ENCODE results near the gene STARD8. TPM values are rescaled to one million over a fixed set of nuclear protein-coding genes. Genes with fewer than 3 reads are reported as not detected.
A peak's percentile ranks its signal among the peaks of the same experiment; 100 is the strongest.
"Not testable (repeated sequence)": the region's sequence is repeated elsewhere in the genome, so short reads cannot be mapped to it uniquely, and the experiment has no call there.

Gene STARD8, protein sequence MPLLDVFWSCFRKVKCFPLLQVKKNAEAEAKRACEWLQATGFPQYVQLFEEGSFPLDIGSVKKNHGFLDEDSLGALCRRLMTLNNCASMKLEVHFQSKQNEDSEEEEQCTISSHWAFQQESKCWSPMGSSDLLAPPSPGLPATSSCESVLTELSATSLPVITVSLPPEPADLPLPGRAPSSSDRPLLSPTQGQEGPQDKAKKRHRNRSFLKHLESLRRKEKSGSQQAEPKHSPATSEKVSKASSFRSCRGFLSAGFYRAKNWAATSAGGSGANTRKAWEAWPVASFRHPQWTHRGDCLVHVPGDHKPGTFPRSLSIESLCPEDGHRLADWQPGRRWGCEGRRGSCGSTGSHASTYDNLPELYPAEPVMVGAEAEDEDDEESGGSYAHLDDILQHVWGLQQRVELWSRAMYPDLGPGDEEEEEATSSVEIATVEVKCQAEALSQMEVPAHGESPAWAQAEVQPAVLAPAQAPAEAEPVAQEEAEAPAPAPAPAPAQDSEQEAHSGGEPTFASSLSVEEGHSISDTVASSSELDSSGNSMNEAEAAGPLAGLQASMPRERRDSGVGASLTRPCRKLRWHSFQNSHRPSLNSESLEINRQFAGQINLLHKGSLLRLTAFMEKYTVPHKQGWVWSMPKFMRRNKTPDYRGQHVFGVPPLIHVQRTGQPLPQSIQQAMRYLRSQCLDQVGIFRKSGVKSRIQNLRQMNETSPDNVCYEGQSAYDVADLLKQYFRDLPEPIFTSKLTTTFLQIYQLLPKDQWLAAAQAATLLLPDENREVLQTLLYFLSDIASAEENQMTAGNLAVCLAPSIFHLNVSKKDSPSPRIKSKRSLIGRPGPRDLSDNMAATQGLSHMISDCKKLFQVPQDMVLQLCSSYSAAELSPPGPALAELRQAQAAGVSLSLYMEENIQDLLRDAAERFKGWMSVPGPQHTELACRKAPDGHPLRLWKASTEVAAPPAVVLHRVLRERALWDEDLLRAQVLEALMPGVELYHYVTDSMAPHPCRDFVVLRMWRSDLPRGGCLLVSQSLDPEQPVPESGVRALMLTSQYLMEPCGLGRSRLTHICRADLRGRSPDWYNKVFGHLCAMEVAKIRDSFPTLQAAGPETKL
- 16.1 TPM for total RNA-seq

DNA sequence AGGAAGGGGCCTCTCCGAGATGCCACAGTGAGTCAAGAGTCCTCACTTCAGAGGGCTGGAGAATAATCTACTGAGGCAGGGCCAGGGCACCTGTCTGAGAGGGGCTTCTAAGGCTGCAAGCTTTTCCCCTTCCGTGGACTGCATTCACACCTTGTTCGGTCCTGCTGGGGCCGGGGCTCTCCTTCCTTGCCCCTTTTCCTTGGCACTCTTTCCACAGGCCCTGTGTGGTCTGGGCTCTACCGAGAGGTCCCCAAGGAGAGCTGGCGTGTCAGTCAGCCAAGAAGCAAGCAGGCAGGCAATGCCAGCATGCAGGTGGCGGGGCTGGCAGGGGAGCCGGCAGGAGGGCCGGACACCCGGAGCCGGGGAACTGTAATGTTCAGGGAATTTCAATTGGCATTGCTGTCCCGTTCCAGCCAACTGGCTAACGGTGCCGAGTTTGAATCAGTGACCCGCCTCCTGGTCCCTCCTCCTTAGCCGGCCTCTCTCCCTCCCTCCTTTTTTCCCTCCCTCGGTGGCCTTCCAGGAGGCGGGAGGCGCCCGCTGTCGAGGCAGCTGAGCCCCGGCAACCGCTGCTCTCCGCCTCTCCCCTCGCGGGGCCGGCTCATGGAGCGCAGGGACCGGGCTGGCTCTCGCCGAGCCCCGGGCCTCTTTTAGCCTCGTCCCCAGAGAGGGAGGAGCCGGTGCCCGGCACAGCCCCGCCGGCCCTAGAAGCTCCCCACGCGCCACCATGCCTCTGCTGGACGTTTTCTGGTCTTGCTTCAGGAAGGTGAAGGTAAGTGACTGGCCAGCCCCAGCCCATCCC is at the start of gene STARD8:
Gene STARD8 (plus strand): TSS at position 511 of the 802 bp plus-strand sequence. CDS start 217 bp downstream, at position 728.
- peak; percentile 68 for DNase-seq

DNA sequence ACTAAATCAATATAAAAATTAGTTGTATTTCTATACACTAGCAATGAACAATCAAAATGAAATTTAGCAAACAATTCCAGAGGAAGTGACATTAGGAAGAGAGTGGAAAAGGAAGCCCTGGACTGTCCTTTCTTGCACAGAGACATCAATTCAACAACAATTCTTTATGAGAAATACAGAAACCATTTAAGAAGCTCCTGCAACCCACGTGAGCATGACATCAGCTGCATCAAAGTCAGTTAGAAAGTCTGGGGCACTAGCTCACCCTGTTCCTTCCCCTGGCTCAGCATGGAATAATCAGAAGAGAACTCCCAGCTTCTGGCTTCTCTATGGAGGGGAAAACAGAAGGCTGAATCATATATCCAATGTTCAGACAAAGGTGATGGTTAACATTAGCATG is 48.6 kb upstream of the STARD8 start:
- no peak for DNase-seq

DNA sequence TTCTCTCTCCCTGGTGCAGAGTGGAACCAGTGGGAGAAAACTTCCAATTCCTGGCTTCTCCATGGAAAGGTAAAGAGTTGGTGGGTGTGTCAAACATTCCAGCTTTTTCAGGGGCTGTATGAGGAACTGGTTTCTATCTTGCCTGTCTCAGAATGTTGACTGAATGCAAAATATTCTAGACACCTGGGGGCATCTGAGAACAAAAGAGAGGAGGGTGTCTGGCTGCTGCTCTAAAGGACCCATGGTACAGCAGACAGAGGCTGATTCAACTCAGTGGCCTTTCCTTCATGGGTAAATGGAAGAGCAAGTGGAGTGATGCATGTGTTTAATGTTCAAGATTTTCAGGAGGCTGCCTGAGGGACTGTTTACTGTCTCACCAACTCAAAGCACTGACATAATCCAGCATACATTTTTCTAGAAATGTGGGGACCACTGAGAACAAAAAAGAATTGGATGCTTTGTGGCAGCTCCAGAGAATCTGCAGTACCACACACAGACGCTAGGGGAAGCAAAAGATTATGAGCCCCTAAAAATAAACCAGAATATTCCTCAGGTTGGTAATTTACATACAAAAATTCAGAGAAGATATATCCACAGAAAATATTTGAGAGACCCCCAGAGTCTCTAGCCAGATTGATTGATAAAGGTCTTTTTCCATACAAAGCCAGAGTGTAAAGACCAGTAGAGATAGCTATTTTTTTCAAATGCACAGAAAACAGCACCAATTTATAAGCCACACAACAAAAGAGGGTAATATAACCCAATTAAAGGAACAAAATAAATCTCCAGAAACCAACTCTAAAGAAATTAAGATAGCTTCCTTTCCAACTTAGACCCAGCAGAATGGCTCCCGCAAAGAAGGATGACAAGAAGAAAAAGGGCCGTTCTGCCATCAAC is 48.0 kb upstream of the STARD8 start:
- peak; percentile 1 for DNase-seq

DNA sequence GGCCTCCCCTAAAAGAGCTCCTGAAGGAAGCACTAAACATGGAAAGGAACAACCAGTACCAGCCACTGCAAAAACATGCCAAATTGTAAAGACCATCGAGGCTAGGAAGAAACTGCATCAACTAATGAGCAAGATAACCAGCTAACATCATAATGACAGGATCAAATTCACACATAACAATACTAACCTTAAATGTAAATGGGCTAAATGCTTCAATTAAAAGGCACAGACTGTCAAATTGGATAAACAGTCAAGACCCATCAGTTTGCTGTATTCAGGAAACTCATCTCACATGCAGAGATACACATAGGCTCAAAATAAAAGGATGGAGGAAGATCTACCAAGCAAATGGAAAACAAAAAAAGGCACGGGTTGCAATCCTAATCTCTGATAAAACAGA is 43.2 kb upstream of the STARD8 start:
- DNase-seq = not testable (repeated sequence)

DNA sequence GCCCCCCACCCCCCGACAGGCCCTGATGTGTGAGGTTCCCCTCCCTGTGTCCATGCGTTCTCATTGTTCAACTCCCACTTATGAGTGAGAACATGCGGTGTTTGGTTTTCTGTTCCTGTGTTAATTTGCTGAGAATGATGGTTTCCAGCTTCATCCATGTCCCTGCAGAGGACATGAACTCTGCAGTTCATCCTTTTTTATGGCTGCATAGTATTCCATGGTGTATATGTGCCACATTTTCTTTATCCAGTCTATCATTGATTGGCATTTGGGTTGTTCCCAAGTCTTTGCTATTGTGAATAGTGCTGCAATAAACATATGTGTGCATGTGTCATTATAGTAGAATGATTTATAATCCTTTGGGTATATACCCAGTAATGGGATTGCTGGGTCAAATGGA is 32.7 kb upstream of the STARD8 start:
- not testable (repeated sequence) for DNase-seq

DNA sequence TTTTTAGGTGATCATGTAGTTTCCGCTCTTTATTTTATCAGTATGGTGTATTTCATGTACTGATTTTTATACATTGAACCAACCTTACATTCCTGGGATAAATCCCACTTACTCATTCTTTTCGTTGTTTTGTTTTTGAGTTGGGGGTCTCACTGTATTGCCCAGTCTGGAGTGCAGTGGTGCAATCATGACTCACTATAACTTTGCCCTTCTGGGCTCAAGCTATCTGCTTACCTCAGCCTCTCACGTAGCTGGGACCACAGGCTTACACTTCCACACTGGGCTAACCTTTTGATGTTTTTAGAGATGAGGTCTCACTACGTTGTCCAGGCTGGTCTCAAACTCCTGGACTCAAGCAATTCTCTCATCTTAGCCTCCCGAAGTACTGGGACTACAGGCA is 19.5 kb upstream of the STARD8 start:
- DNase-seq = no peak

DNA sequence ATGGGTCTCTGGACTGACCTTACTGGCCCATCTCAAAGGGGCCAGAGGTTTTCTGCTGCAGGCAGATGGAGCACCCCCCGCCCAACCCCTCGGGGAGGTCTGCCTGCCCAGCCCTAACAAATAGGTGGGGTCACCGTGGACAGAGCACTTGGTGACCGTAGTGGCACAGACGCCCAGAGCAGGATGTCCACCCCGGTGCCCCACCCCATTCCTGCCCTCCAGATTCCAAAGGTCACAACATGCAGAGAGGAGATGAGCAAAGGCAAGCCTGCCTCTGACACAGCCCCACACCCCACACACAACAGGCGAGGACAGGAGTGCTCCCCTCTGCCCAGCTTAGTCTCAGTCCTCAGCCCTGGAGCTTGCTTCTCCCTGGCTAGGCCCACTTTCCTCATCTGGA is 17.5 kb upstream of the STARD8 start:
- not testable (repeated sequence) for DNase-seq

DNA sequence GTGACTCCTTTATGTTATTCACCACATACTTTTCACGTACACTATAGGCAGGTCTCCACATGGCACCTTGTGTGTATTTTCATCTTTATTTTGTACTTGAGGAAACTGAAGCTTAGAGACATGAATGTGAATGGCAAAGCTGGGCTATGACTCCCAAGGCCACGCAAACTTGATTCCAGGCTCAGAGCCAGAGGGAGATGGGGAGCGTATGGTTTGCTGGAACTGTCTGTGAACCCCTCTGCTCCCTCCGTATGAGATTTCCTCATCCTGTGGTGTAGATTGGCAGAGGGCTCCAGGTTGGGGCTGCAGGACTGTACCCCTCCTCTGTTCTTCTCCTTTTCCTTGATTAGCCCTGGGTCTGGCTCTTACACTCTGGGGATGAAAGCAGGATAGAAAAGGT is 16.1 kb upstream of the STARD8 start:
- DNase-seq = no peak

DNA sequence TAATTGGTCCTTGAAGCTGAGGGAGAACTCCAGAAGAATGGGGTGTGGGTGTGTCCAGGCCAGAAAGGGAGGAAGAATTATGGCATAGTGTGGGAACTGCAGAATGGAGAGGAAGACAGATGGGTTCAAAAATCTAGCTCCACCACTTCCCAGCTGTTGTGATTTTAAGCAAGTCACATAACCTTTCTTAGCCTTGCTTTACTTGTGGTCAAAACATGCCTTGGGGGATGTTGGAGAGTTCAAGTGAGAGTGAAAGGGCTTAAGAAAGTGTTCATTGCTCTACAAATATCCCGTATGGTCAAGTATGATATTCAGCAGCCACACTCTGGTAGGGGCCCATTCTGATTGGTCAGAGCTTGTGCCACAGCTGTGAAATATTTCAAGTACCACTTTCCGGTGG is 15.0 kb upstream of the STARD8 start:
- DNase-seq = no peak

DNA sequence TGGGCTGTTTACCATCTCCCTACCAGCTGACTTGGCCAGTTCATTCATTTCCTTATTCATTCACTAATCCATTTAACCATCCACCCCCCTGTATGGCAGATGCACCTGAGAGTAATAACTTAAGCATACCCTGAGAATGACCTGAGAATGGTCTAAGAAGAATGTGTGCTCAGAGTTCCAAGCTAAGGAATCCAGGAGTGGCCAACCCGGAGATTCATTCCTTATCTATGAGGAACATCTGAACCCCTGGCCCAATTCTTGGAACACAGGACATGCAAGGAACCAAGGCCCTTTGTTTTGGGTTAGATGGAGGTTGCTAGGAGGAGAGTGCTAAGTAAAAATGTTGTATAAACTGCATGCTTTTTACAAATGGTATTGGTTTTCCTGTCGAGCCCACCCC is 13.5 kb upstream of the STARD8 start:
- DNase-seq = no peak

DNA sequence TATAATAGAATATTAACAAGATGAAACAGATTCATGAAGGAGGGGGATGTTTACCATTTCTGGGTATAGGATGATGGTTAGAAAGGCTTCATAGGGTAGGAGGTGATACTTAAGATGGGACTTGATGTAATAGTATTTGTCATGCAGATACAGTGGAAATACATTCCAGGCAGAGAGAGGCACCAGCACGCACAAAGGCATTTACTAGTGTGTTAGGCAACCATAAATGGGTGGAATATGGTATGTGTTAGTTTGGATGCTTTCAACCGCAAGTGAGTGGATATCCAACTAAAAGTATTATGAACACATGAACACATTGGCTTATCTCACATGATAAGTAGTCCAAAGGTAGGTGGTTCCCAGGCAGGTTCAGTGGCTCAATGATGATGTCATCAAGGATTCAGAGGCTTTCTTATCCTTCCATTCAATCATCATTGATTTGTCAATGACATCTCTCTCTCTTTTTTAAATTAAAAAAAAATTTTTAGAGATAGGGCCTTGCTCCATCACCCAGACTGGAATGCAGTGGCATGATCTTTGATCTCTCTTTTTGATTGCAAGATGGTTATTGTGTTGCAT is 12.7 kb upstream of the STARD8 start:
- DNase-seq = no peak

DNA sequence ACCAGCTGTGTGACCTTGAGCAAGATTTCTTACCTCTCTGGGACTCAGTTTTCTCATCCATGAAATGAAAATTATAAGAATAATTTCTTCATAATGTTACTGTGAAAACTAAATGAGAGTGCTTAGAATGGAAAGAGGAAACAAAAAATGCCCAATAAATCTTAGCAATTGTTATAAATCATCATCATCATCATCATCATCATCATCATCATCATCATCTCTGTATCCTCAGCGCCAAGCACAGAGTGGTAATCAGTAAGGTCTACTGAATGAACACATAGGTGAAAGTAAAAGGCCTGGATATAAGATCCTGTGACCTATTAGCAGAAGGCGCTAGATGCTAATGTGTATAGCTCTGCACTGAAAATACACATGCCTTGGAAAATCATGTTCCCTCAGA is 6.8 kb upstream of the STARD8 start:
- no peak for DNase-seq

DNA sequence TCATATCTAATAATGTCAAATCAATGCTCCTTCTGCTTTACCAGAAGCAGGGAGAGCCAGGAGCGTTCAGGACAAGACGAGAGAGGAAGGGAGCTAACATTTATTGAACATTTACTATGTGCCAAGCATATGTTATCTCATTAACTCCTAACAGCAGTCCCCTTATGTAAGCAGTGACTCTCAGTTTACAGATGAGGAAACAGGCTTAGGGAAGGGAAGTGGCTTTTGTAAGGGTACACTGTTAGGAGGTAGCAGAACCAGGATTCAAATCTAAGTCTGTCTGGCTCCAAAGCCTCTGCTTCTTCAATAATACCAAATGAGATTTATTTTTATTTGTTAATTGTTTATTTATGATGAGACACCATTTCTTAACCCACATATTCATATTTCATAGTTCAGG is 2.6 kb upstream of the STARD8 start:
- no peak for DNase-seq

DNA sequence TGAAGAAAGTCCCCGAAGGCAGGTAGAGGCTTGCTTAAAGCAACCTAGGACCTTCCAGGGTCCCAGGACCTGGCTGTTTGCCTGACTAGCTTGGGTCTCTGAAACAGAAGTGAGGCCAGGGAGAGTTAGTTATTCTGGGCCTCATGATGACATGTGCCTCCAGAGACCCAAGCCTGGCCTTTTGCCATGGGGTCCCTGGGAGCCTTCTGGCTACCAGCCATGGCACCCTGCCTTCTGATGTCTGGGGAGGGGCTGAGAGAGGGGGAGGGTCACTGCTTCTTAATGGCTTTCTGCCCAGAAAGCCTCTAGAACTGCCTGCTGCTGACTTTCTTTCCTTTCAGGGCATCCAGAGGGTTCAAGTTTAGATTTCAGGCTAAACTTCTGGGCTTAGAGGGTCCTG is 1.0 kb upstream of the STARD8 start:
- no peak for DNase-seq

DNA sequence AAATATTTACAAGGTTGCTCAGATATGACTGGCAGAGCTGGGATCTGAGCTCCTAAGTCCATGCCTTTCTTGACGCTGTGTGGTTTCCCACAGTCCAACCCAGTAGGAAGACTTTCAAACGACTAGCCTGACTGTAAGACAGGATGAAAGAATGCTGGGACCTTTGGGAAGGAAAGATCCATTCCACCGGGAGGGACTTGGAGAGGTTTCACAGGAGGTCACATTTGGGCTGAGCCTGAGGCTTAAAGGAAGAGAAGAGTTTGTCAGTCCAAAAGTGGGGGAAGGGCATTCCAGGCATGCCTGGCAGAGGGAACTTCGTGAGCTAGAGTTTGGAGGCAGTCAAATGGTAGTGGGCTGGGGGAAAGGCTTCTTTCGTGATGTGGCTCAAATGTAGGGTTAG is 1.5 kb downstream of the STARD8 start:
- DNase-seq = no peak

DNA sequence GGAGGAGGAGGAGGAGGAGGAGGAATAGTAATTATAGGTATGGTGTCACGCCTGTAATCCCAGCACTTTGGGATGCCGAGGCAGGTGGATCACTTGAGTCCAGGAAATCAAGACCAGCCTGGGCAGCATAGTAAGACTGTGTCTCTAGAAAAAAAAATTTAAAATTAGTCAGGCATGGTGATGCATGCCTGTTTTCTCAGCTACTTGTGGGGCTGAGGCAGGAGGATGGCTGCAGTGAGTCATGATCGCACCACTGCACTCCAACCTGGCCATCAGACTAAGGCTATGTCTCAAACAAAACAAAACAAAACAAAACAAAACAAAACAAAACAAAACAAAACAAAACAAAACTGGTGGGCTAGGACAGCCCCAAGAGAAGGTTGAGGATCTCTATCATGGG is 3.0 kb downstream of the STARD8 start:
- DNase-seq = no peak

DNA sequence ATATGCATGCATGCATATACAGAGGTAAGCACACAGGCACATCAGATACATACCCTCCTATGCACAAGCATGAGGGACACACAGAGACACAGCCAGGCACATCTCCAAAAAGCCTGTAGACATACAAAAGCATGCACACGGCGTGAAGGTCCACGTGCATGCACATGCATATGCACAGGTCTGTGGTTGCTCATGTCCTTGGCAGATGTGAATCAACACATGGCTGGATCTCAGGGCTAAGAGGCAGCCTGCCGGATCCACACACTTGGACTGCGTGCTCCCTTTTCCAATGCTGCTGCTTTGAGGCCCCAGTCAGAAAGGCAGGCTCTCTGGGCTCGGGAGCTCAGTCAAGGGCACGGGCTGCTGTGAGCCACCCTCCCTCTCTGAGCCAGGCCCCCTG is 3.6 kb downstream of the STARD8 start:
- no peak for DNase-seq

DNA sequence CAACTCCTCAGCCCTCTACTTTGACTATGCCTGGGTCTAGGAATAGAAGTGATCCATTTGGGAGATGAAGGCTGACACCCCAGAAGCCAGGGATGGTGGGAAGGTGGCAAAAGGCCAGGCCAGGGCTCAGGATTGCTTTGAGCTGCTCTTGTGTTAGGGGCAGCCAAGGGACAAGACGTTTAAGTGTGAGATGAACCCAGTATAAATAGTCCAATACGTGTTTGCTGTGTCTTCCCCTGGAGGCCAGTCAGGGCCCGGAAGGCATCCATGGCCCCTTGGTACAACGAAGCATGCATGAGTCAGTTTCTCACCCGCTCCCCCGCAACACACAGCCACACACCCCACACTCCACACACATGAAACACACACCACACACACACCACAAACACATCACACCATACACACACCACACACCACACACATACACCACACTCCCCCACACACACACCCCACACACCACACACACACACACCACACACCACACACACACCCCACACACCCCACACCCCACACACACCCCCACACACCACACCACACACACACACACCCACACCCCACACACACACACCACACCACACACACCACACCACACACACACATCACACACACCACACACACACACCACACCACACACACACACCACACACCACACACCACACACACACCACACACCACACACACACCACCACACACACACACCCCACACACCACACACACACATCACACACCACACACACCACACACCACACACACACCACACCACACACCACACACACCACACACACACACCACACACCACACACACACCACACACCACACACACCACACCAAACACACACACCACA is 5.1 kb downstream of the STARD8 start:
- peak; percentile 41 for DNase-seq

DNA sequence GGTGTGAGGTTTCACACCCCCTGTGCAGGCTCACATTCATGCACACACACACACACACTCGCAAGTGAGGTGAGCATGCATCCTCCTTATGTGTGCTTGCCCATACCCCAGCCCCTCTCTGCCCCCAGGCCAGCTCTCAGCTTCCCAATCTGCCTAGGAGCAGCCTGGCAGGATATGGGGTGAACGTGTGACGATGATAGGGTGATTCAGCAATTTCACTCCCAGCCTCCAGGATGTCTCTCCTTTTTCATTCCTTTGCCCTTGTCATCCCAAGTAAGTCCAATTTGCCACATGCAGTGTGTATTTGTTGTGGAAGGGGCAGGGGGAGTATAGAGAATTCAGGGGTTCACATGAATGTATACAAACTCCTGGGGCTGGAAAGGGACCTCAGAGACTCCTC is 7.2 kb downstream of the STARD8 start:
- no peak for DNase-seq

DNA sequence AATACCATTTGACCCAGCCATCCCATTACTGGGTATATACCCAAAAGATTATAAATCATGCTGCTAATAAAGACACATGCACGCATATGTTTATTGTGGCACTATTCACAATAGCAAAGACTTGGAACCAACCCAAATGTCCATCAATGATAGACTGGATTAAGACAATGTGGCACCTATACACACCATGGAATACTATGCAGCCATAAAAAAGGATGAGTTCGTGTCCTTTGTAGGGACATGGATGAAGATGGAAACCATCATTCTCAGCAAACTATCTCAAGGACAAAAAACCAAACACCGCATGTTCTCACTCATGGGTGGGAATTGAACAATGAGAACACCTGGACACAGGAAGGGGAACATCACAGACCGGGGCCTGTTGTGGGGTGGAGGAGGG is 9.0 kb downstream of the STARD8 start:
- not testable (repeated sequence) for DNase-seq

Measured in tongue (tissue), 2 donors.